ENCODE data around the gene RELN.

DNA sequence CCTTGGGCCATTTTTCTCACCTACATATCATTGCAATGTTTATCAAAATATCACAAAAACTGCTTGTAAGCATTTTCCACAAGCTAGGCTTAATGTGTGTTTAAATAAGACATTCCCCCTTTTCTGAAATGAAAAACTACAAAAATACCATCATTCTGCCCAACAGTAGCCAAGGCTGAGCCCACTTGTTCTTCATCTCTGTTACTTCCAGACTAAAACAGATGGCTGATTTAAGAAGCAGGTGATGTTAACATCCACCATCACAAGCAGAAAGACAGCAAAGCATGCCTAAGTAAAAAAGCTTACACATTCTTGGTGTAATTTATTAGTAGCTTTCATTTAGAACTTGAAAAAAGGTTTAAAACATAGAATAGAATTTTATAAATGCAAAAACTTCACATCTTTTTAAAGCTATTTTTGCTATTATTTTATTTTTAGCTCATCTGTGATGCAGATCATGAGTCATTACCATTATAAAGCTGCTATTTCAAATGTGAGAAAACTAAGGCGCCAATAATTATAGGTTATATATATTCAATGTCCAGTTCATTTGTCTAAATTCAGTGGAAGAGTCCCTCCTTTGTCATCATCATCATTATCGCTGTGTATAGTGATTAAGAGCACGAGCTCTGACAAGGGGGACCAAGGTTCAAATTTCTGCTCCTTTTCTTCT is 109.4 kb downstream of the RELN start:
- TF ChIP-seq POLR2AphosphoS5 (IDR thresholded peaks at IDR 0.05; ENCODE audit: low read depth, low read length), result no peak
- TF ChIP-seq, protein P1, sequence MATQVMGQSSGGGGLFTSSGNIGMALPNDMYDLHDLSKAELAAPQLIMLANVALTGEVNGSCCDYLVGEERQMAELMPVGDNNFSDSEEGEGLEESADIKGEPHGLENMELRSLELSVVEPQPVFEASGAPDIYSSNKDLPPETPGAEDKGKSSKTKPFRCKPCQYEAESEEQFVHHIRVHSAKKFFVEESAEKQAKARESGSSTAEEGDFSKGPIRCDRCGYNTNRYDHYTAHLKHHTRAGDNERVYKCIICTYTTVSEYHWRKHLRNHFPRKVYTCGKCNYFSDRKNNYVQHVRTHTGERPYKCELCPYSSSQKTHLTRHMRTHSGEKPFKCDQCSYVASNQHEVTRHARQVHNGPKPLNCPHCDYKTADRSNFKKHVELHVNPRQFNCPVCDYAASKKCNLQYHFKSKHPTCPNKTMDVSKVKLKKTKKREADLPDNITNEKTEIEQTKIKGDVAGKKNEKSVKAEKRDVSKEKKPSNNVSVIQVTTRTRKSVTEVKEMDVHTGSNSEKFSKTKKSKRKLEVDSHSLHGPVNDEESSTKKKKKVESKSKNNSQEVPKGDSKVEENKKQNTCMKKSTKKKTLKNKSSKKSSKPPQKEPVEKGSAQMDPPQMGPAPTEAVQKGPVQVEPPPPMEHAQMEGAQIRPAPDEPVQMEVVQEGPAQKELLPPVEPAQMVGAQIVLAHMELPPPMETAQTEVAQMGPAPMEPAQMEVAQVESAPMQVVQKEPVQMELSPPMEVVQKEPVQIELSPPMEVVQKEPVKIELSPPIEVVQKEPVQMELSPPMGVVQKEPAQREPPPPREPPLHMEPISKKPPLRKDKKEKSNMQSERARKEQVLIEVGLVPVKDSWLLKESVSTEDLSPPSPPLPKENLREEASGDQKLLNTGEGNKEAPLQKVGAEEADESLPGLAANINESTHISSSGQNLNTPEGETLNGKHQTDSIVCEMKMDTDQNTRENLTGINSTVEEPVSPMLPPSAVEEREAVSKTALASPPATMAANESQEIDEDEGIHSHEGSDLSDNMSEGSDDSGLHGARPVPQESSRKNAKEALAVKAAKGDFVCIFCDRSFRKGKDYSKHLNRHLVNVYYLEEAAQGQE (IDR thresholded peaks at IDR 0.05; ENCODE audit: insufficient read depth in 1 of 2, low read depth in 2 of 2, low read length in 2 of 2), result no peak

Data from PFSK-1 (cell line).